OCI-LY1 (cell line): Measurements from ENCODE around the gene CACNA2D3.

Experiments
- CTCF ChIP-seq: fragments of 200-600 bp; sonication (generic), shearing (Covaris generic); IDR thresholded peaks from 2 replicates; pipeline ENCODE4 v1.5.1; 2017; ENCODE audit warnings: mild to moderate bottlenecking, antibody characterized with exemption, low read length, moderate library complexity, mixed read lengths
- EZH2 ChIP-seq: fragments of 200-600 bp; sonication (generic), shearing (Covaris generic); IDR thresholded peaks from 2 replicates; pipeline ENCODE4 v1.8.0; 2017; ENCODE audit warnings: borderline replicate concordance, mixed run types, mild to moderate bottlenecking, antibody characterized with exemption, low read length, moderate library complexity, mixed read lengths

DNA sequence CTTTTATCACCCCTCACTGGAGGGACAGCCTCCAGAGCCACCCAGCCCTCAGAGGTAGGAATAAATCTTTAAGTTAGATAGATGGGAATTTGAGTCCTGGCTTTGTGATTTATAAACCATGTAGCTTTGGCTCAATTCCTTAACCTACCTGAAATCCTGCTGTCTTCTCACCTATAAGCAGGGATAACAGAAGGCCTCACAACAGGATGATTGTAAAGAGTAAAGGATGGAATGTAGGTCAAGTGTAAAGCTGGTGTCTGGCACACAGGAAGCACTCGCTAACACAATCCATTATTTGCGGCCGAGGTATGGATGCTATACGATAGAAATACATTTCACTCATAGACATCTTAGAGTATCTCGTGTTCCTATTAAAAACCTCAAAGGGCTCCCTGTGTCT, 968.4 kb downstream of the CACNA2D3 start:
- TF ChIP-seq CTCF: no peak
- TF ChIP-seq EZH2: no peak
